Thyroid gland (tissue), 4 donors: Measurements from ENCODE around the gene DNAH11.

ENCODE experiments used
- POLR2A ChIP-seq, 2 donors: fragments of 450-650 bp; IDR thresholded peaks; one replicate each; pipeline ENCODE4 v1.6.1; 2017; ENCODE audit warnings: antibody characterized with exemption in 2 of 2, mild to moderate bottlenecking in 2 of 2, moderate library complexity in 1 of 2
- TF ChIP-seq, protein P1 (sequence below), 6 experiments: fragments of 200-600 bp in 3 of 6; fragments of 450-650 bp in 3 of 6; sonication (generic) in 3 of 6; IDR thresholded peaks; one replicate each; pipeline ENCODE4 v1.5.1; 2016 to 2019; ENCODE audit warnings: antibody characterized with exemption in 6 of 6, mild to moderate bottlenecking in 2 of 6, inconsistent platforms in 1 of 6, moderate library complexity in 1 of 6

DNA sequence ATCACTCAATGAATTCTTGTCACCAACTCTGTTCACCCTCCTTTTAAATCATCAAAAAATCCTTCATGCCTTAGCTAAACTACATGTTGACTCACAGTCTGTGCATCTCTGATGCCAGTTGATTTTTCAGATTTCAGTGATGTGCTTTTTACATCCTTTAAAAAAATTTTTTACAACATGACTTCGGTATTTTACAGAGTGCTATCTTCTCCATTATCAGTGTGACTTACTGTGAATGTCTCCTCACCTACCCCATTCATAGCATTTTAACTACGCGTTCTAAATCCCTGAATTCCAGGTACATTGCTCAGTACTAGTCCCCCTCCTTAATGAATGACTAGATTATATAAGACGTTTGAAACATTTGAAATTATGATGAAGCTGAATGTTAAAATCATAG, 98.7 kb downstream of the DNAH11 start:
- TF ChIP-seq, protein P1, sequence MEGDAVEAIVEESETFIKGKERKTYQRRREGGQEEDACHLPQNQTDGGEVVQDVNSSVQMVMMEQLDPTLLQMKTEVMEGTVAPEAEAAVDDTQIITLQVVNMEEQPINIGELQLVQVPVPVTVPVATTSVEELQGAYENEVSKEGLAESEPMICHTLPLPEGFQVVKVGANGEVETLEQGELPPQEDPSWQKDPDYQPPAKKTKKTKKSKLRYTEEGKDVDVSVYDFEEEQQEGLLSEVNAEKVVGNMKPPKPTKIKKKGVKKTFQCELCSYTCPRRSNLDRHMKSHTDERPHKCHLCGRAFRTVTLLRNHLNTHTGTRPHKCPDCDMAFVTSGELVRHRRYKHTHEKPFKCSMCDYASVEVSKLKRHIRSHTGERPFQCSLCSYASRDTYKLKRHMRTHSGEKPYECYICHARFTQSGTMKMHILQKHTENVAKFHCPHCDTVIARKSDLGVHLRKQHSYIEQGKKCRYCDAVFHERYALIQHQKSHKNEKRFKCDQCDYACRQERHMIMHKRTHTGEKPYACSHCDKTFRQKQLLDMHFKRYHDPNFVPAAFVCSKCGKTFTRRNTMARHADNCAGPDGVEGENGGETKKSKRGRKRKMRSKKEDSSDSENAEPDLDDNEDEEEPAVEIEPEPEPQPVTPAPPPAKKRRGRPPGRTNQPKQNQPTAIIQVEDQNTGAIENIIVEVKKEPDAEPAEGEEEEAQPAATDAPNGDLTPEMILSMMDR (IDR thresholded peaks at IDR 0.05): no peak
- TF ChIP-seq POLR2A (IDR thresholded peaks at IDR 0.05): no peak
